HL-60 (cell line): ENCODE data around the gene C17orf50.

Experiments used
- DNase-seq, 2 experiments: peaks; one replicate each; pipeline ENCODE4 v3.0.0-alpha.2; 2010 to 2020; ENCODE audit warnings: low read depth in 1 of 2, low spot score in 1 of 2
- H3K27ac ChIP-seq: fragments of 250-450 bp; sonication (Bioruptor Pico); replicated peaks from 2 replicates; pipeline ENCODE4 v1.5.1; 2020; ENCODE audit warnings: mild to moderate bottlenecking, moderate library complexity
- H3K27me3 ChIP-seq: fragments of 250-450 bp; sonication (Bioruptor Pico); 2 replicates; pipeline ENCODE4 v1.5.1; 2021; ENCODE audit warnings: mild to moderate bottlenecking, moderate library complexity; ENCODE audit not compliant: insufficient read depth, poor library complexity, severe bottlenecking
- H3K4me3 ChIP-seq: replicated peaks from 2 replicates; pipeline ENCODE4 v1.5.1; 2011; ENCODE audit warnings: mild to moderate bottlenecking, control low read depth, low read length; ENCODE audit not compliant: insufficient read depth
- GABPA ChIP-seq: IDR thresholded peaks from 2 replicates; pipeline ENCODE4 v1.6.1; 2012; ENCODE audit warnings: low read depth
- POLR2AphosphoS5 ChIP-seq: IDR thresholded peaks from 2 replicates; pipeline ENCODE4 v1.6.1; 2012; ENCODE audit warnings: low read depth
- SPI1 ChIP-seq: IDR thresholded peaks from 2 replicates; pipeline ENCODE4 v1.6.1; 2012; ENCODE audit warnings: low read depth, mild to moderate bottlenecking, borderline replicate concordance
- long read RNA-seq: library from polyadenylated mRNA; unstranded; transcript quantifications from one replicate; pipeline ENCODE4 v2.0.0, GENCODE V29; 2020
- TF ChIP-seq, protein P1 (sequence below): IDR thresholded peaks from one replicate; pipeline ENCODE4 v1.5.1; 2011; ENCODE audit warnings: low read length, control low read depth, inconsistent platforms; ENCODE audit not compliant: insufficient read depth
- TF ChIP-seq, protein P2 (sequence below): IDR thresholded peaks from 2 replicates; pipeline ENCODE4 v1.6.1; 2012; ENCODE audit warnings: low read depth; ENCODE audit not compliant: insufficient replicate concordance

C17orf50 gene
- long read RNA-seq: 0 reads

DNA sequence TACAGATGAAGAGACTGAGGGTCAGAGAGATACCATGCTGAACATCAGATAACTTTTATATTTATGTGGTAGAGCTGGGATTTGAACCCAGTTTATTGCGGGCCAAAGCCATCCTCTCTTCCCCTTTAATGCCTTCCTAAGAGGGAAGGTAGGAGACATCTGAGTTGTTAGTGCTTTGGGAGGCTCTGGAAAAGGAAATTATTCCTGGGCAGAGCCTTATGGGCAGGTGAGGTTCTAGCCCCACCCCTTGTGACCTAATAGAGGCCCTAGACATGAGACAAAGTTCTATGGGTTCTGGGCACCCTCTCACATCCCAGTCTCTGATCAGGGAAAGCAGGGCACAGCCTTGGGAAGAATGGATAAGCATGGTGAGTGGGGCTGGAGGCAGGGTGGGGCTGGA lies at the start of gene C17orf50:
C17orf50 (plus strand) TSS at position 301 of the 400 bp plus-strand sequence; CDS start at position 356, 55 bp downstream.
- Histone ChIP-seq H3K4me3 (no peak within 1 kb of the TSS), H3K27me3 (peaks cover 3% of the 10 kb centered on the region), H3K27ac (no peak within 1 kb of the TSS)
- no peak for TF ChIP-seq SPI1
- TF ChIP-seq, protein P1, sequence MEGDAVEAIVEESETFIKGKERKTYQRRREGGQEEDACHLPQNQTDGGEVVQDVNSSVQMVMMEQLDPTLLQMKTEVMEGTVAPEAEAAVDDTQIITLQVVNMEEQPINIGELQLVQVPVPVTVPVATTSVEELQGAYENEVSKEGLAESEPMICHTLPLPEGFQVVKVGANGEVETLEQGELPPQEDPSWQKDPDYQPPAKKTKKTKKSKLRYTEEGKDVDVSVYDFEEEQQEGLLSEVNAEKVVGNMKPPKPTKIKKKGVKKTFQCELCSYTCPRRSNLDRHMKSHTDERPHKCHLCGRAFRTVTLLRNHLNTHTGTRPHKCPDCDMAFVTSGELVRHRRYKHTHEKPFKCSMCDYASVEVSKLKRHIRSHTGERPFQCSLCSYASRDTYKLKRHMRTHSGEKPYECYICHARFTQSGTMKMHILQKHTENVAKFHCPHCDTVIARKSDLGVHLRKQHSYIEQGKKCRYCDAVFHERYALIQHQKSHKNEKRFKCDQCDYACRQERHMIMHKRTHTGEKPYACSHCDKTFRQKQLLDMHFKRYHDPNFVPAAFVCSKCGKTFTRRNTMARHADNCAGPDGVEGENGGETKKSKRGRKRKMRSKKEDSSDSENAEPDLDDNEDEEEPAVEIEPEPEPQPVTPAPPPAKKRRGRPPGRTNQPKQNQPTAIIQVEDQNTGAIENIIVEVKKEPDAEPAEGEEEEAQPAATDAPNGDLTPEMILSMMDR: no peak
- TF ChIP-seq, protein P2, sequence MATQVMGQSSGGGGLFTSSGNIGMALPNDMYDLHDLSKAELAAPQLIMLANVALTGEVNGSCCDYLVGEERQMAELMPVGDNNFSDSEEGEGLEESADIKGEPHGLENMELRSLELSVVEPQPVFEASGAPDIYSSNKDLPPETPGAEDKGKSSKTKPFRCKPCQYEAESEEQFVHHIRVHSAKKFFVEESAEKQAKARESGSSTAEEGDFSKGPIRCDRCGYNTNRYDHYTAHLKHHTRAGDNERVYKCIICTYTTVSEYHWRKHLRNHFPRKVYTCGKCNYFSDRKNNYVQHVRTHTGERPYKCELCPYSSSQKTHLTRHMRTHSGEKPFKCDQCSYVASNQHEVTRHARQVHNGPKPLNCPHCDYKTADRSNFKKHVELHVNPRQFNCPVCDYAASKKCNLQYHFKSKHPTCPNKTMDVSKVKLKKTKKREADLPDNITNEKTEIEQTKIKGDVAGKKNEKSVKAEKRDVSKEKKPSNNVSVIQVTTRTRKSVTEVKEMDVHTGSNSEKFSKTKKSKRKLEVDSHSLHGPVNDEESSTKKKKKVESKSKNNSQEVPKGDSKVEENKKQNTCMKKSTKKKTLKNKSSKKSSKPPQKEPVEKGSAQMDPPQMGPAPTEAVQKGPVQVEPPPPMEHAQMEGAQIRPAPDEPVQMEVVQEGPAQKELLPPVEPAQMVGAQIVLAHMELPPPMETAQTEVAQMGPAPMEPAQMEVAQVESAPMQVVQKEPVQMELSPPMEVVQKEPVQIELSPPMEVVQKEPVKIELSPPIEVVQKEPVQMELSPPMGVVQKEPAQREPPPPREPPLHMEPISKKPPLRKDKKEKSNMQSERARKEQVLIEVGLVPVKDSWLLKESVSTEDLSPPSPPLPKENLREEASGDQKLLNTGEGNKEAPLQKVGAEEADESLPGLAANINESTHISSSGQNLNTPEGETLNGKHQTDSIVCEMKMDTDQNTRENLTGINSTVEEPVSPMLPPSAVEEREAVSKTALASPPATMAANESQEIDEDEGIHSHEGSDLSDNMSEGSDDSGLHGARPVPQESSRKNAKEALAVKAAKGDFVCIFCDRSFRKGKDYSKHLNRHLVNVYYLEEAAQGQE: no peak
- TF ChIP-seq POLR2AphosphoS5: no peak
- TF ChIP-seq GABPA: no peak
- DNase-seq: no peak

DNA sequence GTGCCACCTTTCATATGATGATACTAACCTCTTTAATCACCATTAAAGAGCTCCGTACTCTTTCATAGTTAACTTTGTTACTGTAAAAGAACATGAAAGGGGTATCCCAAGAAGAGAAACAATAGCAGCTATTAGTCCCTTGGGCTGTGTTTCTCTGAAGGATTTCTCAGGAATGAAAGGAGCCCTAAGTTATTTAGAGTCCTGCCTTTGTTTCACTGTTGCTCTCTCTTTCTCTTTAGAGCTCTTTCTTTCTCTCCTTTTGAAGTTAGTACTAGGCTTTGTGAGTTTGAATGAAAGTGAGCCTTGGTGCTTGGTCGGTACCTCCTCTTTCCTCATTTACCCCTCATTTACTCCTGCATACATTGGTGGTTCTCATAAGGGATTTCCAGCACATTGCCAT lies 49.7 kb upstream of the C17orf50 start:
- TF ChIP-seq GABPA (no peak), POLR2AphosphoS5 (no peak), SPI1 (no peak)
- TF ChIP-seq, protein P1: no peak
- TF ChIP-seq, protein P2: no peak
- Histone ChIP-seq H3K4me3 (no peak overlapping the region), H3K27me3 (no peaks in the 10 kb centered on the region), H3K27ac (no peak overlapping the region)
- DNase-seq: no peak

GRCh38 chr17:35713069-35713728 lies 47.5 kb upstream of the C17orf50 start:
- Histone ChIP-seq H3K4me3 (no peak overlapping the region), H3K27me3 (no peaks in the 10 kb centered on the region), H3K27ac (no peak overlapping the region)
- DNase-seq: no peak
- TF ChIP-seq POLR2AphosphoS5: no peak
- TF ChIP-seq SPI1: peak; percentile 43; the same call in 1 of the 2 replicates
- no peak for TF ChIP-seq GABPA
- TF ChIP-seq, protein P2: no peak
- TF ChIP-seq, protein P1: no peak
